HG02763 (cell line): Measurements from ENCODE around the gene ARHGAP26.

Source experiments
- ATAC-seq: cut with Tn5 transposase; IDR thresholded peaks from one replicate; pipeline ENCODE4 v1.9.1; 2021; ENCODE audit warnings: mild to moderate bottlenecking, moderate library complexity; ENCODE audit not compliant: unreplicated experiment

The ARHGAP26 gene

GRCh38 chr5:143229896-143230675 lies 459.9 kb downstream of the ARHGAP26 start:
- ATAC-seq = peak; percentile 85

- no peak for ATAC-seq
Measured at GRCh38 chr5:143230676-143230996, 460.5 kb downstream of the ARHGAP26 start.

GRCh38 chr5:143231416-143231815 lies 461.2 kb downstream of the ARHGAP26 start:
- ATAC-seq = no peak

GRCh38 chr5:143231973-143232812 lies 462.0 kb downstream of the ARHGAP26 start:
- peak; percentile 22 for ATAC-seq

- no peak for ATAC-seq
Measured at GRCh38 chr5:143233031-143233430, 462.9 kb downstream of the ARHGAP26 start.

- ATAC-seq = no peak
Measured at GRCh38 chr5:143234162-143234842, 464.1 kb downstream of the ARHGAP26 start.

- ATAC-seq = no peak
Measured at GRCh38 chr5:143235423-143235822, 465.2 kb downstream of the ARHGAP26 start.

- ATAC-seq = no peak
Measured at GRCh38 chr5:143236682-143237081, 466.5 kb downstream of the ARHGAP26 start.

- ATAC-seq = no peak
Measured at GRCh38 chr5:143237664-143238063, 467.5 kb downstream of the ARHGAP26 start.

GRCh38 chr5:143238620-143239019 lies 468.4 kb downstream of the ARHGAP26 start:
- no peak for ATAC-seq

GRCh38 chr5:143239882-143240518 lies 469.8 kb downstream of the ARHGAP26 start:
- no peak for ATAC-seq

GRCh38 chr5:143241892-143242291 lies 471.7 kb downstream of the ARHGAP26 start:
- no peak for ATAC-seq

- no peak for ATAC-seq
Measured at GRCh38 chr5:143243103-143243502, 472.9 kb downstream of the ARHGAP26 start.

GRCh38 chr5:143244000-143244736 lies 474.0 kb downstream of the ARHGAP26 start:
- ATAC-seq = no peak

- ATAC-seq = no peak
Measured at GRCh38 chr5:143244990-143245389, 474.8 kb downstream of the ARHGAP26 start.

GRCh38 chr5:143245929-143246561 lies 475.9 kb downstream of the ARHGAP26 start:
- ATAC-seq = no peak

- ATAC-seq = no peak
Measured at GRCh38 chr5:143247134-143247815, 477.1 kb downstream of the ARHGAP26 start.

GRCh38 chr5:143248391-143248790 lies 478.2 kb downstream of the ARHGAP26 start:
- ATAC-seq = no peak

GRCh38 chr5:143248822-143249579 lies 478.8 kb downstream of the ARHGAP26 start:
- no peak for ATAC-seq
